ENCODE data around the gene DOCK1. TPM values are rescaled to one million over a fixed set of nuclear protein-coding genes. Genes with fewer than 3 reads are reported as not detected.
"Not testable (repeated sequence)": the region's sequence is repeated elsewhere in the genome, so short reads cannot be mapped to it uniquely, and the experiment has no call there.

The DOCK1 gene
- total RNA-seq, 1 donor from 2014 or later: 56.1 TPM

DNA sequence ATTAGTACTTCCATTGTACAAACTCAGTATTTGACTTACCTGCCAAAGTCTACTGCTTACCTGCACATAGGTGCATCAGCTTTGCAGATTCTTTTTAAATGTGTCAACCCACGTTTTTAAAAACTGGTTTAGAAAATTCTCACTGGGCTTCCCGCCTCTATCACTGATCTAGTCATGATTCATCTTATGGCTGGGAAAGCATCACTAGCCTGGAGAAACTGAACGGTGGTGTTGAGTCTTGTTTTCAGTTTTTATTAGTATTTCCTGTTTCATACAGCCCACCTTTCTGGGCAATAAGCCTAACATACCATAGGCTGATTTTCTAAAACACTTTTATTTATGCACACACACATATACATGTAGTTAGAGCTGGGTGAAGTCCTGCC lies 19.7 kb downstream of the DOCK1 start:
- no peak for DNase-seq (ENCODE audit: low spot score)

DNA sequence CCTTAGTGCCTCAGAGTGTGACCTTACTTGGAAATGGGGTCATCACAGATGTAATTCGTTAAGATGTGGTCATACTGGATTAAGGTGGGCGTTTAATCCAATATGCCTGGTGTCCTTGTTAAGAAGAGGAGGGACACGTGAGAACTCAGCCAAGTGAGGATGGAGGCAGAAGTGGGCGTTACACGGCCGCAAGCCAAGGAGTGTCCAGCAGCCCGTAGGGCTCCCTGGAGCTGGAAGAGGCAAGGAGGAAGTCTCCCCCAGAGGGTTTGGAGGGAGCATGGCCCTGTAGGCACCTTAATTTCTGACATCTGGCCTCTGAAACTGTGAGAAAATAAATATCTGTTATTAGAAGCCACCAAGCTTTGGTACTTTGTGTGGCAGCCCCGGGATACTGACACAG lies 21.3 kb downstream of the DOCK1 start:
- DNase-seq (ENCODE audit: low spot score): no peak

DNA sequence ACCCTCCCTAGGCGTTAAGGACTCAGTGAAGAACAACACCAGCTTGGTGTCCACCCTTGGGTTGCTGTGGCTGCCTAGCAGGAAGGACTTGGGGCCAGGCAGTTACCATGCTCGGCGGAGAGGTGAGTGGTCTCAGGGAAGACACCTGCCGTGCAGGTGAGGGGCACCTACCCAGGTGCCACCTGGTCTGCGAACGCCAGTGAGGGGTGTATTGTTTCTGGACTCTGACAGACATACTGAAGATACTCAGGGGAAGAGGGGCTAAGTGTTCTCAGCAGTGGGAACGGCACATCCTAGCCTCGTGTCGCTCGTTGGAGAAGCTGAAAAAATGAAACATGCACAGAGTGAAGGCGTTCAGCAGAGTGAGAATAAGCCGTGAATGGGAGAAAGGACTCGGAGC lies 22.6 kb downstream of the DOCK1 start:
- no peak for DNase-seq (ENCODE audit: low spot score)

DNA sequence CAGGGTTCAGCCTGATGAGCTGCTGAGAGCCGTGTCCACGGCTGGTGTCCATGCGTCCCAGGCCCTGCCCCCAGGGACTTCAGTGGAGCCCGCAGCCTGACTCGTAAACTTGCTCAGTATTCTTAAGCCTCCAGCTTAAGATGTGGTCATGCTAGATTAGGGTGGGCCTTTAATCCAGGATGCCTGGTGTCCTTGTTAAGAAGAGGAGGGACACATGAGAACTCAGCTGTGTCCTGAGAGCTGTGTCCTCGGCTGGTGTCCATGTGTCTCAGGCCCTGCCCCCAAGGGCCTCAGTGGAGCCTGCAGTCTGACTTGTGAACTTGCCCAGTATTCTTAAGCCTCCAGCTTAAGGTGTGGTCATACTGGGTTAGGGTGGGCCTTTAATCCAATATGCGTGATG lies 23.0 kb downstream of the DOCK1 start:
- no peak for DNase-seq (ENCODE audit: low spot score)

DNA sequence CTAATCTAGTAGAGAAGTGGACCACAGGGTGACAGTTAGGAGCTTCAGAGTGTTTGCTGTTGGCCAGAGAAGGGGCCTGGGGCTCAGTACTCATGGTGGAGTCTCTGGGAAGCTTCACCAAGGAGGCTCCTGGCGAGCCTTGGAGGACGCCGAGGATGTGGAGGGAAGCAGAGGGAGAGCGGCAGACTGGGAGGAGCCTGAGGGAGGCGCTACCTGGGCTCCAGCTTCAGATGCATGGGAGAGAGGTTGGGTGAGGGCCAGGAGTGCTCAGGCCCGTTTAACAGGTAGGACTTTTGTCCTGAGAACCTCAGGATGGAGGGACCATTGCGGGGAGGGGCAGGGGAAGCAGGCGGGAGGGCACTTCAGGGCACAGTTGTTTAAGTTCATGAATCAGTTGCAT lies 24.2 kb downstream of the DOCK1 start:
- no peak for DNase-seq (ENCODE audit: low spot score)

DNA sequence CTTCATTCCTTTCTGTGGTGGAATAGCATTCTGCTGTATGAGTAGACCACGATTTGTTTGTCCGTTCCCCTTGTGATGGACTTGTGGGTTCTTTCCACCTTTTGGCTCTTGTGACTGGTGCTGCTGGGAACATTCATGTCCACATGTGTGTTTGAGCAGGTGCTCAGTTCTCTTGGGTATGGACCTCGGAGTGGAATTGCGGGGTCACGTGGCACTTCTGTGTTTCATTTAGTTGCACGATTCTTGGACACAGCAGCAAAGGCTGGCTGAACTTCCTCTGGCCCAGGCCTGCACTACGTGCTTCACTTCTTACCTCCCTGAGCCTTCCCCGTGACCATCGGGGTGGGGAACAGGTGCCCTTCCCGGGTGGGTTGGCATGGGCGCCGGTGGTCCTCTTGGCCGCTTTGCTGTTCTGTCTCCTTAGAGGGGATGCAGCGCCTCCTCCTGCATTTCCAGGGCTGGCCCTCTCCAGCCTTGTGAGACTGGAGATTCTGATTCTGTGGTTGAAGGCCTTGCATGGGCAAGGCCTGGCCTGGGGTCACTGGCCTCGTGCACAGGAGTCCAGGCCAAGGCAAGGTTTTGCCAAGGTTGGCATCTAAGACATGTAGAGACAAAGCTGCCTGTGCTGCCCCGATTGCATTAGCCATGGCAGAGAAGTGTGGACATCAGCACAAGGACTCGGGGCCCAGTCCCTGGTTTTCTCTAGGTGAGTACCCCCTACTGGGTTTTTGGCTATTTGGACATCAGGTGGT lies 25.1 kb downstream of the DOCK1 start:
- DNase-seq (ENCODE audit: low spot score): no peak

DNA sequence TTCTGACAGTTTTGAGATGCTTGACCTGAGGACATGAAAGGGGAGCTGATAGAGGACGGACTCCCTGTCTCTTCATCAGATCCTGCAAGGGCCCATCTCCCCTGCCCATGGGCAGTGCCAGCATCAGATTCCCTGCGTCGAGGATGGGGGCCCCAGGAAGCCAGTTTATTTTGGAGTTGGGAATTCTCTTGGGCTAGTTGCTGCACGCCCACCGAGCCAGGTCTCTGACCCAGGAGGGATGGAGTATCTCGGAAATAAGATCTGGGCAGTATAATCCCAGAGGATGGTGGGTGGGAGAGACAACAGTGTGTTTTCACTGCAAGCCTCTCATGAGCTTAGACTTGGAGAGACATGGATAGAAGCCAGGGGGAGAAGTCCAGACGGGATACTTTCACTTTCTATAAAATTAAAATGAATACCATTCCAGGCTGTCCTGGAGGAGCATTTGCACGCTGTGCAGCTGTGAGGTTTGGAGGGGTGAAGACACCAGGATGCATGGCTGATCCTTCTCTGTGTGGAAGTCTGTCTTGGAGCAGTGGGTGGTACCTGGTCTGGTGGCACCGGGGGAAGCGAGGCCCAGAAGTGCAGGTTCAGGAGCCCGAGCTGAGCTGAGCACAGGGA lies 25.8 kb downstream of the DOCK1 start:
- peak; percentile 63 for DNase-seq (ENCODE audit: low spot score)

DNA sequence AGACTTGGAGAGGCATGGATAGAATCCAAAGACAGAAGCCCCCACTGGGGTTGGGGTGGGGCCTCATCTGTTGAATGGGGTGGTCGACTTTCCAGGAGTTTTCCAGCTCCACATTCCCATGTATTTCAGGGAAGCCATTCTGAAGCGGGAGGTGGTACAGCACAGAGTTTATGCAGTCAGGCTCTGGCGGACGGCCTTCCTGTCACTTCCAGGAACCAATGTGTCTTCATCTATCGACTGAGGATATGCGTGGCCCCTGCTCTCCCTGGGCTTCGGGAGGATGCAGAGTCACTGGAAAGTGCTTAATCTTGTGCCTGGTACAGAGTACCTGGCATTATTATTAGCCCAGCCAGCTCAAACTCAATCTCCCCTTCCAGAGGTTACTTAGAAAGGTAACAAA lies 26.3 kb downstream of the DOCK1 start:
- no peak for DNase-seq (ENCODE audit: low spot score)

DNA sequence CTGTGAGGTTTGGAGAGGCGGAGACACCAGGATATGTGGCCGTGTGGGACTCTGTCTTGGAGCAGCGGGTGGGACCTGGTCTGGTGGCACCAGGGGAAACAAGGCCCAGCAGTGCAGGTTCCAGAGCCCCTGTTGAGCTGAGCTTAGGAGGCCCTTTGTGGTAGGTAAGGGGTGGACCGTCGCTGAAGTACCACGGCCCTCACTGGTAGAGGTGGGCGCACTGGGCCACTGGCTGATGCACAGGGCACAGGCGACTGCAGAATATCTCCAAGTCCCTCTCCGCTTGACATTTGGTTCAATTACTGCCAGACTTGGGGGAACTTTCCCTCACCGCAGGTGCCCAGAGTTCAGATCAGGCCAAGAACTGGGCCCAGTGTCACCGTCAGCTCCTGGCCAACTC lies 27.3 kb downstream of the DOCK1 start:
- no peak for DNase-seq (ENCODE audit: low spot score)

DNA sequence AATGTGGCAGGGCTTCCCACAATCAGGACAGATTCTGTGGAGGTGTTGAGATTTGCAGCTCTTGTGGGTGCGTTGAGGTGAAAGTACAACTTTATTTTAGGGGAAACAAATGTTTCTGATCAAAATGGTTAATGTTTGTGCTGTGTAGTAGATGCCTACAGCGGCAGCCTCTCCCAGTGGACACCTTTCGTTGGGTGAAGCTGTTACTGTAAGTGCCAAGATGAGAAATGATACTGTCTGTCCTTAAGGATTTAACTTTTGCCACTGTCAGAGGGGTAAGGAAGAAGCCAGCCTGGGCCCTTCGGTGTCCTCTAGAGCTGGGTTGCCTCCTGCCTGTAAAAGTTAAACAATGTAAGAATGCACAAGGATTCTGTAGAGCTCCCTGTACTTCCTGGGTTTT lies 27.9 kb downstream of the DOCK1 start:
- no peak for DNase-seq (ENCODE audit: low spot score)

DNA sequence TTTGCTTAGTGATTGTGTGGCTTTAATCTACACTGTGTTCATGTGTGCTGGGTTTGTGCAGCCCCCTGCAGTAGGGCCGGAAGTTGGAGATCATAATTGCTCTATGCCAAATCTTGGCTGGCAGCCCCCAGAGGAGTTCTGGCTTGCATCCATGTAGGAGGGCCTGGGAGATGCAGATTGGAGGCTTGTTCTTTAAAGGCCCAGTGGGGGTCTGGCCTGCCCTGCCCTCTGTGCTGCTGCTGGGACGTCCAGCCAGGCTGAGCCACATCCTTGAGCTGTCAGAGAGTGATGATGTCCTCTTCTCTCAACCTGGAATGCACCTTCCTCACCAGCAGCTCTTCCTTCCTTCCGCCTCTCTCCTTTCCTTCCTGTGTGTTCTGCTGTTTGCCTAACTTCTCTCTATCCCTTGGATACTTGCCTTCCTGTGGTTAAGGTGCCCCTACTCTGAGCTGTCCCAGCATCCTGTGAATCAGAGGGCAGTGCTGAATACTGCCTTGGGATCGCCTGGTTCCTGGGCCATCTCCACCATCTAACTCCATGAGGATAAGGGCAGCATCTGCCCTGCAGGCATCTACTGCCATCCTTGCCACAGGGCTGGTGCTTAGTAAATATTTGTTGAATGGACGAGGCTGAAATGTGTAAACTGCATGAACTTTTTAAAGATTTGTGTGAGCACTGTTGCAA lies 30.2 kb downstream of the DOCK1 start:
- peak; percentile 24 for DNase-seq (ENCODE audit: low spot score)

DNA sequence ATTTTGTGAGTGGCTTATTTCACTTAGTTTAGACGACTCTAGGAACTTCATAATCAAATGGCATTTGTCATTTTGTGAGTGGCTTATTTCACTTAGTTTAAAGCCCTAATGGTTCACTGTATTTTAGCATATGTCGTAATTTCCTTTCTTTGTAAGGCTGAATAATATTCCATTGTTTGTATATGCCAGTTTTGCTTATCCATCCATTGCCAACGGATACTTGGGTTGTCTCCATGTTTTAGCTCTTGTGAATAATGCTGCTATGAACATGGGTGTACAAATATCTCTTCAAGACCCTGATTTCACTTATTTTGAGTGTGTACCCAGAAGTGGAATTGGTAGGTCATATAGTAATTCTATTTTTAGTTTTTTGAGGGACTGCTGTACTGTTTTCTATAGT lies 31.8 kb downstream of the DOCK1 start:
- no peak for DNase-seq (ENCODE audit: low spot score)

DNA sequence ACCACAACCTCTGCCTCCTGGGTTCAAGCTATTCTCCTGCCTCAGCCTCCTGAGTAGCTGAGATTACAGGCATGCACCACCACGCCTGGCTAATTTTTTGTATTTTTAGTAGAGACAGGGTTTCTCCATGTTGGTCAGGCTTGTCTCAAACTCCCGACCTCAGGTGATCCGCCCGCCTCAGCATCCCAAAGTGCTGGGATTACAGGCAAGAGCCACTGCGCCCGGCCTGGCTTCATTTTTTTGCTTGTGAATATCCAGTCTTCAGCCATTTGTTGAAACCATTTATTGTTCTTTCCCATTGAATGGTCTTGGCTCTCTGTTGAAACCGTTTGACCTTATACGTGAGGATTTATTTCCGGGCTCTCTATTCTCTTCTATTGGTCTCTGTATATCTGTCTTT lies 32.9 kb downstream of the DOCK1 start:
- not testable (repeated sequence) for DNase-seq (ENCODE audit: low spot score)

DNA sequence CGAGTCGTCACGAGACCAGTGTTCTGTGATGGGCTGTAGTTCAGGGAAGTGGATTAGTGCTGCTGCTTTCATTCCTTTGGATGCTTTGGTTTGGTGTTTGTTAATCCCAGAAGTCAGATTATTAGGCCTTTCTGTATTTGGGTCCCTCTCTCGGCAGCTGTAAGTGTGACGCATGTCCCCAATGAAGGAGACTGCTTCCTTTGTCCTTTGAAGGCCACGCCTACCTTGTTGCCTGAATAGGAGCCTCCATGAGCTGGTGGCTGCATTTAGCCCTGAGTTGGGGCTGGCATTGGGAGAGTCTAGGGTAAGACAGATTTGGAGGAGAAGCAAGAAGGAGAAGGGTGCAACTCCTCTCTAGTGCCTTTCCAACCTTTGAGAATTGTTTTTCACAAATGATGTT lies 34.5 kb downstream of the DOCK1 start:
- DNase-seq (ENCODE audit: low spot score): no peak

DNA sequence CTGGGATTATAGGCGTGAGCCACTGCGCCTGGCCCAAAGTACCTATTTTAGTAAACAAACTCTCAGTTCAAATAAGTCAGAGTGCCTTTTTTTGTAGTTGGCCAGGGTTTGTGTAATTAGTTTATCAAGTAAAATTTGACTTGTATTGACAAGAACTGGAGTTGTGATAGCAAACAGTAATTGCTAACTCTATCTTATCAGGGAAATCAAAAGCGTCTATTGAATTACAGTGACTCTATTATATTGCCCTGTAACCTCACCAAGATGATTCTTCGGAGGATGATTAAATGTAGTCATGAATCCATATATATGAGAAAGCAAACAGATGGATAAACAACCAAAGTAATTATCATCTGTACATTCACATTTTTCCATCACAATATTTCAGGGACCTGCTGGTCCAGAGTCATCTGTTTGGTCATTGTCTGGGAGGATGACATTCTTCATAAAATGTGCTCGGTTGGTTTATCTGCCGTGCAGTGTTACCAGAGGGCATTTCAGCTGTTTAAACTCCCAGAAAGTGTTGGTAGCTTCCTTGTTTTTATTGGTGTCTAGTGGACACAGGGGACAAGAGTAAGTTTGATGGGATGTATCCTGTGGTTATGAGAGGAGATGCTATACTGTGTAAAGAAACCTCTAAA lies 35.6 kb downstream of the DOCK1 start:
- no peak for DNase-seq (ENCODE audit: low spot score)

DNA sequence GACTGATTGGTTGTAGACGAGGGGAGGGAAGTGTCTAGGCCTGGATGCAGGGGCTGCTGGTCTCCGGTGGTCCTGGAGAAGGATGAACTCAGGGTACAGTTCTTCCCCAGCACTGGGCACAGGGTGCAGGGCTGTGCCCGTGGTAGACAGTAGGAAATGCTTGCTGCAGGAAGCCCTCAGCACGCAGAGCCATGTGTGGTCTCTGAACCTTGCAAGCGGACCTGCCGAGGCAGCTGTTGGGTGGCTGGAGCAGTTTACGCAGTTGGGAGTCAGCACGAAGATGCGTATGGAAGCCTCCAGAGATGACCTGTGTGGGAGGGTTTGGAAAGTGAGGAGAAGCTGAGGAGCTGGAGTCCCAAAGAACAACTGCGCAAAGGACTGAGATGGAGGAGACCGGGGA lies 39.0 kb downstream of the DOCK1 start:
- DNase-seq (ENCODE audit: low spot score): no peak

DNA sequence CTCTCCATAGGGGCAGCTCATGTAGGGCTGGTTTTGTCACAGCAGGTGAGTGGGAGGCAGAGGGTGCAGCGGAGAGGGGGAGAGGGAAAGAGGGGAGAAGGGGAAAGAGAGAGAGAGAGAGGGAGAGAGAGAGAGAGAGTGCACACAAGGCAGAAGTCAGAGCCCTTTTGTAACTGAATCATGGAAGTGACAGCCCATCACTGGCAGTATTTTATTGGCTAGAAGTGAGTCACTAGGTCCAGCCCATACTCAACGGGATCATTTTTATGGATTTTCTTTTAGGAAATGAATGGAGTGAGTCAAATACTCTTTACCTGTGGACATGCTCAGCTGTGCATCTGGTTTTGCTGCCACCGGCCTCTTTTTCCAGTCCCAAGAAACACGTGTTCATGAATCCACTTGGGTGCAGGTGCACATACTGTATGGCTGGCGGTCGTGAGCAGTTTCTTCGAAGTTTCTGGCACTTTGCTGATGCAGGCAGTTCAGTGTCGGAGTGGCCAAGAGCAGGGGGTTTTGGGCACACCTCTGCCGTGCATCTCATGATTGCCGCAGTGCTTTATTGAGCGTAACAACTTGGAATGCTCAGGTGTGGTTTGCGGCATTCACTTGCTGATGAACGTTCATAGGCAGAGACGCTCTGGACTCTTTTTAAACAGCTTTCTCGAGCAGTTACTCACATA lies 40.3 kb downstream of the DOCK1 start:
- no peak for DNase-seq (ENCODE audit: low spot score)

DNA sequence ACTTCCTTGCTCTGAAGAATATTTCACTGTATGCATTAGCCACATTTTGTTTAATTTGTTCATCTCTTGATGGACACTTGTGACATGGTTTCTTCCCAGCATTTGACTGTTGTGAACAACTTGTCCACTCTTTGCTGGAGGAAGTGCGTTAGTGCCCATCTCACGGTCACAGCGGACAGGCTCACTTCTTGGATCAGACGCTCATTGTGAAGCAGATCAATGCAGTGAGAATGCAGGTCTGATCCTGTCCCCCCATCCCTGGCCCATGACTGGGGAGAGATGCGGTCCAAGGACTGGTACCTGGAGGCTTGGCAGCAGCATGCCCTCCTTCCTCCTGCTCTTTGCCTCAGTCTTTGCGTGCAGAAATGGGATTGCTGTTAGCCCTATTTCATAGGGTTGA lies 41.5 kb downstream of the DOCK1 start:
- DNase-seq (ENCODE audit: low spot score): no peak

DNA sequence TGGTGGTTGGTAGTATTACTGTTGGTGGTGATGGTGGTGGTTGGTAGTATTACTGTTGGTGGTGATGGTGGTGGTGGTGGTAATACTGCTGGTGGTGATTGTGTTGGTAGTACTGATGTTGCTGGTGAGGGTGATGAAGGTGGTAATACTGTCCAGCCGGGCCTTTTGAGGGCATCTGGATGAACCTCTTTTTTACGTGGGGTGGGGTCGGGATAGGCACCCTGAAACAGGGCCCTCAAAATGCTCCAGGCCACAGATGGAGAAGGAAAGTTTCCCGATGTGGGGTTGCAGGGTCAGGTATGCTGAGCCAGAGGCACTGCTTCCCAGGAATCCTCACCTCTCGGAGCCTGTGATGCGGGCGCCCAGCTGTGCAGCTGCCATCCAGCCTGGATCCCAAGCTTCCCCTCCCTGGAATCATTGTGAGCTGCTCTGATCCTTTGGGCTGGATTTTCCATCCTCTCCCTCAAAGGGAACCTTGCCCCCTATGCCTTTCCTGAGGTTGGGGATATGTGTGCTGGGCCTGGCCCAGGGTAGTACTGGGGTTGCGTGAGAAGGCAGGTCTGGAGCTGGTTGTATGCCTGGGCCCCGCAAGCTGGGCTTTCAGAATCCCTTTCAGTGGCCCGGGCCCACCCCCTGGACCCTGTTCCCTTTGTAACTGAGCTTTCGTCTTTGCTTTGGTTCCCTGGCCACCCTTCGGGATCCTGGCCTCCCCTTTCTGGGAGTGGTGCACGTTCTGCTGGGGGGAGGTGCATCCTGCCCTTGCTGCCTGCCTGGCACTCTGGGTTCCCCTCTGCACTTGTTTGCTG lies 43.3 kb downstream of the DOCK1 start:
- no peak for DNase-seq (ENCODE audit: low spot score)

DNA sequence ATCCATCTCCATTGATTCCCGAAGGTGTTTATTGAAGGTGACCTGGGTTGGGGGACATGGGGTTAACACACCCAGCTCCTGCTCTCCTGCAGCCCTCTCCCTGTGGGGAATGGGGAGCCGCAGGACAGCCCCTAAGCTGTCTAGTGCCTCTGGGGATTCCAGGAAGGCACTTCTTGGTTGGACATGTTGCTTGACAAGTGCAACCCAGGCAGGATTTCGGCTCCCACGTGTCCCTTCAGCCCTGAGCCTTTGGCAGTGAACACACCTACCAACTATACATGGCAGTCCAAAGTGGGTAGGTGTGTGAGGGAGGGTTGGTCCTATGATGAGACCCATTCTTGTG lies 43.9 kb downstream of the DOCK1 start:
- no peak for DNase-seq (ENCODE audit: low spot score)

DNA sequence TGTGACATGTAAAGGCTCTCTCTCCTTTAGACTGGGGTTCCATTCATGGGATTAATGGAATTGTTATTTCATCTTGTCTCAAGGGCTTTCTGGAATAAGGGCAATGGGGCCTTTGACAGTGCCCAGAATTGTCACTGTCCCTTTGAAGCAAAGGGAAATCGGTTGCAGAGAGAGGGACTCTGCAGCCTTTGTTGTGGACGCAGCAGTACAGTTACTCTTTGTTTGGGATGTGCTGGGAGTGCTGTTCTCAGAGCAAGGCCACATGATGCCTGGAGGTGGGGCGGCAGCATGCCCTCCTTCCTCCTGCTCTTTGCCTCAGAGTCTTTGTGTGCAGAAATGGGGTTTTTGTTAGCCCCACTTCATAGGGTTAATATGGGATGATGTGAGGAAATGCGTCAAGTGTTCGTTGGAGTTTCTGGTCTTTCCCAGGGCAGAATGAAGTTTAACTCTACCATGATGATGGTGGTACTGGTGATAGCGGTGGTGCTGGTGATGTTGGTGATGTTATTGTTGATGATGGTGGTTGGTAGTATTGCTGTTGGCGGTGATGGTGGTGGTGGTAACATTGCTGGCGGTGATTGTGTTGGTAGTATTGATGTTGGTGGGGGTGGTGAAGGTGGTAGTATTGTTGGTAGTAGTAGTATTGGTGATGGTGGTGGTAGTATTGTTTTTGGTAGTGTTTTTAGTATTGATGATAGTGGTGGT lies 45.3 kb downstream of the DOCK1 start:
- no peak for DNase-seq (ENCODE audit: low spot score)

All from umbilical cord (tissue), 2 donors.